Fibroblast of lung (primary cell): ENCODE measurements around the gene CYB5A. TPM values are rescaled to one million over a fixed set of nuclear protein-coding genes. Genes with fewer than 3 reads are reported as not detected.
A peak's percentile ranks its signal among the peaks of the same experiment; 100 is the strongest.

Source experiments
- DNase-seq, 2 donors: peaks; one replicate each; pipeline versions ENCODE4 v3.0.0 to v3.0.0-alpha.2; 2010; ENCODE audit warnings: low read depth in 2 of 2
- H2AFZ ChIP-seq: 2 replicates; pipeline ENCODE4 v1.5.1; 2012; ENCODE audit warnings: low read length, control low read depth, inconsistent platforms
- H3K27ac ChIP-seq: 2 replicates; pipeline ENCODE4 v1.5.1; 2011; ENCODE audit warnings: low read length, control low read depth; ENCODE audit not compliant: insufficient read depth
- H3K27me3 ChIP-seq: 2 replicates; pipeline ENCODE4 v1.5.1; 2011; ENCODE audit warnings: mild to moderate bottlenecking, low read length; ENCODE audit not compliant: control insufficient read depth, insufficient read depth
- H3K36me3 ChIP-seq: 2 replicates; pipeline ENCODE4 v1.5.1; 2011; ENCODE audit warnings: low read length; ENCODE audit not compliant: control insufficient read depth, insufficient read depth
- H3K4me1 ChIP-seq: 2 replicates; pipeline ENCODE4 v1.5.1; 2011; ENCODE audit warnings: low read length; ENCODE audit not compliant: control insufficient read depth, insufficient read depth; ENCODE audit errors: extremely low read depth
- H3K4me2 ChIP-seq: 2 replicates; pipeline ENCODE4 v1.5.1; 2011; ENCODE audit warnings: low read length, control low read depth; ENCODE audit not compliant: insufficient read depth; ENCODE audit errors: extremely low read depth
- H3K4me3 ChIP-seq, 4 experiments: fragments of 200-600 bp in 1 of 4; sonication (generic) in 1 of 4; replicated peaks in 1 of 4; 2 replicates each; pipeline ENCODE4 v1.5.1; 2011 to 2016; ENCODE audit warnings: low read length in 4 of 4, low read depth in 3 of 4, mild to moderate bottlenecking in 3 of 4, control low read depth in 2 of 4, inconsistent platforms in 1 of 4, mixed read lengths in 1 of 4; ENCODE audit not compliant: insufficient read depth in 1 of 4; ENCODE audit errors: control extremely low read depth in 1 of 4
- H3K79me2 ChIP-seq: 2 replicates; pipeline ENCODE4 v1.5.1; 2012; ENCODE audit warnings: mild to moderate bottlenecking, low read length, inconsistent platforms; ENCODE audit not compliant: control insufficient read depth, insufficient read depth
- H3K9ac ChIP-seq: 2 replicates; pipeline ENCODE4 v1.5.1; 2011; ENCODE audit warnings: mild to moderate bottlenecking, low read length, control low read depth; ENCODE audit not compliant: insufficient read depth
- H3K9me3 ChIP-seq: 2 replicates; pipeline ENCODE4 v1.5.1; 2012; ENCODE audit warnings: low read depth, low read length; ENCODE audit not compliant: control insufficient read depth, insufficient read depth
- H4K20me1 ChIP-seq: 2 replicates; pipeline ENCODE4 v1.5.1; 2011; ENCODE audit warnings: low read length; ENCODE audit not compliant: control insufficient read depth, insufficient read depth; ENCODE audit errors: extremely low read depth
- CTCF ChIP-seq, 2 donors: IDR thresholded peaks in 1 of 2; conservative IDR thresholded peaks in 1 of 2; 1 replicate in 1 of 2; 2 replicates in 1 of 2; pipeline ENCODE4 v1.5.1; 2011 to 2012; ENCODE audit warnings: low read length in 2 of 2, control low read depth in 1 of 2, inconsistent platforms in 1 of 2, low read depth in 1 of 2, mild to moderate bottlenecking in 1 of 2
- EZH2 ChIP-seq: IDR thresholded peaks from 2 replicates; pipeline ENCODE4 v1.5.1; 2012; ENCODE audit warnings: low read length, control low read depth, mild to moderate bottlenecking; ENCODE audit errors: missing control alignments
- polyA plus RNA-seq, 2 donors: library from polyadenylated mRNA; depleted of rRNA in 1 of 2; stranded (reverse) in 1 of 2; unstranded in 1 of 2; fragments of >200 nt; gene quantifications; 2 replicates each; pipeline ENCODE4 v1.2.1, GENCODE V29; 2011 to 2012; ENCODE audit warnings: missing spikeins in 1 of 2
- total RNA-seq: library from RNA; depleted of rRNA; stranded (reverse); fragments of >200 nt; gene quantifications from 2 replicates; pipeline ENCODE4 v1.2.1, GENCODE V29; 2014

The CYB5A gene
- total and polyA plus RNA-seq, 2 donors (not counting 1 experiment from before 2014, with no cell fraction given) = 111 to 113 TPM

- TF ChIP-seq CTCF (conservative IDR thresholded peaks at IDR 0.05 in 1 of 2, IDR thresholded peaks at IDR 0.05 in 1 of 2; ENCODE audit: low read depth in 1 of 2, low read length in 2 of 2) (no peak), EZH2 (no peak)
- H3K27me3 ChIP-seq = peaks cover 3% of the 10 kb centered on the region
- H3K79me2 ChIP-seq = no peaks in the 10 kb centered on the region
- no peak overlapping the region for H3K9ac ChIP-seq
- H4K20me1 ChIP-seq = no peaks in the 10 kb centered on the region
- no peak overlapping the region for H2AFZ ChIP-seq
- no peaks in the 10 kb centered on the region for H3K9me3 ChIP-seq
- H3K27ac ChIP-seq = no peak overlapping the region
- H3K4me3 ChIP-seq = no peak overlapping the region
- H3K4me2 ChIP-seq = peak overlapping the region; percentile 8
- peaks cover 2% of the 10 kb centered on the region for H3K4me1 ChIP-seq
- DNase-seq = peak; percentile 31 to 76
- H3K36me3 ChIP-seq = no peaks in the 10 kb centered on the region
Measured at GRCh38 chr18:74303936-74304335, 12.2 kb upstream of the CYB5A start.

- Histone ChIP-seq H2AFZ (no peak overlapping the region), H3K36me3 (no peaks in the 10 kb centered on the region), H3K27me3 (peaks cover 3% of the 10 kb centered on the region), H3K4me1 (peaks cover 2% of the 10 kb centered on the region), H3K4me3 (no peak overlapping the region), H3K27ac (no peak overlapping the region), H4K20me1 (no peaks in the 10 kb centered on the region), H3K9ac (no peak overlapping the region), H3K4me2 (no peak overlapping the region), H3K9me3 (no peaks in the 10 kb centered on the region), H3K79me2 (no peaks in the 10 kb centered on the region)
- TF ChIP-seq CTCF (conservative IDR thresholded peaks at IDR 0.05 in 1 of 2, IDR thresholded peaks at IDR 0.05 in 1 of 2; ENCODE audit: low read depth in 1 of 2, low read length in 2 of 2) = no peak
- TF ChIP-seq EZH2 = no peak
- no peak for DNase-seq
Measured at GRCh38 chr18:74303306-74303705, 11.5 kb upstream of the CYB5A start.

GRCh38 chr18:74299746-74300145 is 8.0 kb upstream of the CYB5A start:
- TF ChIP-seq CTCF (conservative IDR thresholded peaks at IDR 0.05 in 1 of 2, IDR thresholded peaks at IDR 0.05 in 1 of 2; ENCODE audit: low read depth in 1 of 2, low read length in 2 of 2) = no peak
- no peak for TF ChIP-seq EZH2
- Histone ChIP-seq H3K4me1 (peaks cover 2% of the 10 kb centered on the region), H3K9ac (no peak overlapping the region), H3K4me3 (no peak overlapping the region), H3K27ac (no peak overlapping the region), H3K36me3 (no peaks in the 10 kb centered on the region), H3K9me3 (no peaks in the 10 kb centered on the region), H3K4me2 (no peak overlapping the region), H3K27me3 (peaks cover 7% of the 10 kb centered on the region), H3K79me2 (no peaks in the 10 kb centered on the region), H4K20me1 (no peaks in the 10 kb centered on the region), H2AFZ (no peak overlapping the region)
- DNase-seq = peak in 1 of 2 donors; percentile 79
